ENCODE data around the gene CHRM4. TPM values are rescaled to one million over a fixed set of nuclear protein-coding genes. Genes with fewer than 3 reads are reported as not detected.
A peak's percentile ranks its signal among the peaks of the same experiment; 100 is the strongest.

The CHRM4 gene
- total RNA-seq, 3 donors from 2014 or later: 0.66 to 1.1 TPM; not detected in 1

DNA sequence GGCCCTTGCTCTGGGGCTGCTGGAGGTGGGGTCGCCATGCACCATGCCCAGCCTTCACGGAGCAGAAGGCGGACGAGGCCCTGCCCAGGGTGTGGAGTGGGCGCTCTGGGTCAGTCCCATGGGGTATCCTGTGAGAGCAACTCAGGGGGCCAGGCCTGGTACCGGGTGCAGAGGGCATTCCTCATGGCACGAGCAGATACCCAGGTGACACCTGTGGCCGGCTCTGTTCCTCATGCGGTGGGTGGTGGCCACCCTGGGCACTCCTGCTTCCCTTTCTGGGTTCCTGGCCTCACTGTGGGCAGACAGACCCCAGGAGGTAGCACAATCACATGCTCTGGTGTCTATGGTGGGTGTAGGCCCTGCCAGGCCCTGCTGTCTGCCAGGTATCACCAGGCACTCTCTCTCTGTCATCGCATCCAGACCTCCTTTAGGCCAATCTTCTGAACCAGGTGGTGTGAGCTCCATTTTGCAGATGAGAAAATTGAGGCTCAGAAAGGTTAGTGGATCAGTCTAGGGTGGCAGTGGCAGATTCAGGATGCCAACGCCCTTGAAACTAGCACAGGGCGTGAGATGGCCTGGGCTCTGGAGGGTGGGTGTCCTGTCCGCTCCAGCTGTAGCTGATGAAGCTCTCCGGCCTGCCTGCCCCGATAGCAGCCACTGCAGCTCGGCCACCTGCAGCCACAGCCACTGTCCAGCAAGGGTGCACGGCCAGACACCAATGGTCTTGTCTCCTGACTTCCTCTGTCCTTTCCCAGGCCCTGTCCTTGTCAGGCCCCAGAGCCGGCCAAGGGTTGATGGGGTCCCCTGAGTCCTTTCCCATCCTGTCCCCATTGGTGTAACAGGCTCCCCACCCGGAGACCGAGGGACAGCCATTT lies 29.2 kb downstream of the CHRM4 start:
- Histone ChIP-seq H3K4me1 (peaks cover 21 to 29% of the 10 kb centered on the region in 2 donors), H3K27me3 (no peaks in the 10 kb centered on the region)

DNA sequence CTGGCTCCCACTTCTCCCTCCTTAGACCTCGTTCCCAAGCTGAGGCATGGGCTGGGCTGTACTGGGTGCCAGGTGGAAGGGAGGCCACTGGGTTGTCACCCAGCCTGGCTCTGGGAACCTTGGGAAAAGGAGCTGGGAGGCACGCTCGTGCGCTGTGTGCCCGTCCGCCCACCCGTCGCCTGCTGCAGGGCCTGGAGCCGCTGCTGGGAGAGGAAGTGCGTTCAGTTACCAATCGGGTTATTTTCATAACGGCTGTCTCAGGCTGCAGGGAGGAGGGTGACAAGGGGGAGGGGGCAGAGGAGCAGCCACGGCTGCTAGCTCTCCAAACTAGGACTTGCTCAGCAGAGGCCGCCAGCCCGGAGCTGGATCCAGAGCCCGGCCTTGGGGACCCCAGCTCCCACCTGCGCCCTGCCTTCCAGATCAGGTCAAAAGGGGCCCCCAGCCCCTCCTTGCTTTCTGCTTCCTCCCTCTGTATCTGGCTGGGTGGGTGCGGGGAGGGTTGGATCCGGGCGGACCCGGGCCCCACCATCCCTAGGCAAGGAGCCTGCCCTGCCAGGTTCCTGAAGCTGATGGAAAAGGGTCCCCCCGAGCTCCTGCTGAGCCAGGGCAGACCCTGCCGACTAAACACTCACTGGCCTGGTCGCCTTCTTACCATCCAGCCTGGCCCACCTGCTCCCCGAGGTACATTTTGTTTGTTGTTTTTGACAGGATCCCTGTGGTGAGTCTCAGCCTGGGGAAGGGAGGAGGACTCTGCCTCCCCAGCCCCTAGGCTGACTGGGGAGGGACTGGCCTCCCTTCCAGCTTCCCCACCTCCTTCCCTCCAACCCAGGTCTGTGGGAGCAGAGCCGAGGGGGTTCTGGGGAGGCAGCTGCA lies 30.1 kb downstream of the CHRM4 start:
- no peaks in the 10 kb centered on the region for H3K27me3 ChIP-seq
- peak overlapping the region; percentile 30 to 61 (median 30) for H3K4me3 ChIP-seq
- intact Hi-C loops (cut with DNase I; ENCODE audit: low total_unique reads): no loop called here
- H3K27ac ChIP-seq: peak overlapping the region; percentile 90 to 98
- peak in 1 of 2 donors; percentile 49 for DNase-seq (ENCODE audit: low spot score in 2 of 2)
- H3K4me1 ChIP-seq: peaks cover 19 to 29% of the 10 kb centered on the region in 2 donors
- H3K36me3 ChIP-seq: no peaks in the 10 kb centered on the region
- no peak for TF ChIP-seq CTCF (IDR thresholded peaks at IDR 0.05)
- no peaks in the 10 kb centered on the region for H3K9me3 ChIP-seq

More for the DNA sequence above, 29.2 kb downstream of the CHRM4 start:
- peak overlapping the region; percentile 90 to 98 for H3K27ac ChIP-seq
- H3K9me3 ChIP-seq: no peaks in the 10 kb centered on the region
- TF ChIP-seq POLR2A (IDR thresholded peaks at IDR 0.05): no peak
- TF ChIP-seq CTCF (IDR thresholded peaks at IDR 0.05): no peak
- no peak for TF ChIP-seq POLR2AphosphoS5 (IDR thresholded peaks at IDR 0.05)
- H3K36me3 ChIP-seq: no peaks in the 10 kb centered on the region
- intact Hi-C loops (cut with DNase I; ENCODE audit: low total_unique reads): no loop called here
- peak overlapping the region; percentile 30 to 61 (median 30) for H3K4me3 ChIP-seq
- DNase-seq (ENCODE audit: low spot score in 2 of 2): no peak

DNA sequence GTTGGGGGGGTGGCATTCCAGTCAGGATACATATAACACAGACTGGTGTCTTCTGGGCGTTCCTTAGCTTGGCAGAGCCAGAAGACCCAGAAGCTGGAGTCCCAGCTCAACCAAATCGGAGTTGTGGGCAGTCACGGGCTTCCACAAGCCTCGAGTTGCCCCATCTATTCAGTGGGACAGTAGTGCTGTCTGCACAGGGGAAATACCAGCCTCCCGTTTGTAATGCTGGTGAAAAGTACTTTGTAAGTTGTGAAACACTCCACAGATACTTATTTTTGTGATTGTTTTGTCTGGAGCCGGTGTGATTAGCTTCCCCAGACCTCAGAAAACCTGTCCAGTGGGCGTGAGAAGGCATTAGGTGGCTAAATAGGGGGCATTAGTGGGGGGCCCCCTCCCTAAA lies 30.7 kb downstream of the CHRM4 start:
- H3K4me1 ChIP-seq: peaks cover 19 to 29% of the 10 kb centered on the region in 2 donors
- no peak for DNase-seq (ENCODE audit: low spot score in 2 of 2)
- intact Hi-C loops (cut with DNase I; ENCODE audit: low total_unique reads): no loop called here
- TF ChIP-seq CTCF (IDR thresholded peaks at IDR 0.05): no peak
- TF ChIP-seq POLR2A (IDR thresholded peaks at IDR 0.05): no peak
- no peak for TF ChIP-seq POLR2AphosphoS5 (IDR thresholded peaks at IDR 0.05)
- H3K4me3 ChIP-seq: peak overlapping the region; percentile 30 to 61 (median 30)
- no peaks in the 10 kb centered on the region for H3K9me3 ChIP-seq
- peak overlapping the region; percentile 90 to 98 for H3K27ac ChIP-seq
- no peaks in the 10 kb centered on the region for H3K27me3 ChIP-seq
- no peaks in the 10 kb centered on the region for H3K36me3 ChIP-seq

DNA sequence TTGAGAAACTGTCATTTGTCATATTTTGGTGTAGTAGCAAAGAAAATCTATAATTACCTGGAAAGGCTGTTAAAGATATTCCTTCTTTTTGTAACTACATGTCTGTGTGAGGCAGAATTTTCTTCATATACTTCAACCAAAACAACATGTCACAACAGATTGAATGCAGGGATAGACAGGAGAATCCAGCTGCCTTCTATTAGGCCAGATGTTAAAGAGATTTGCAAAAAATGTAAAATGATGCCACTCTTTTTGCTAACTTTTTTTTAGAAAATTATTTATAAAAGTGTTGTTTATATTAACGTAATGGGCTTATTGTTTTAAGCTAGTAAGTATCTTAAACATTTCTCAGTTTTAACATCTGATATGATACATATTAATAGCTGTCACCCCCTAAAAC lies 31.6 kb downstream of the CHRM4 start:
- H3K36me3 ChIP-seq: no peaks in the 10 kb centered on the region
- TF ChIP-seq POLR2A (IDR thresholded peaks at IDR 0.05) (no peak), POLR2AphosphoS5 (IDR thresholded peaks at IDR 0.05) (no peak), CTCF (IDR thresholded peaks at IDR 0.05) (no peak)
- H3K27me3 ChIP-seq: no peaks in the 10 kb centered on the region
- H3K4me1 ChIP-seq: peaks cover 19 to 29% of the 10 kb centered on the region in 2 donors
- no peaks in the 10 kb centered on the region for H3K9me3 ChIP-seq
- no peak for DNase-seq (ENCODE audit: low spot score in 2 of 2)
- H3K4me3 ChIP-seq: no peak overlapping the region
- no peak overlapping the region for H3K27ac ChIP-seq
- intact Hi-C loops (cut with DNase I; ENCODE audit: low total_unique reads): no loop called here

Measured in breast epithelium (tissue), 4 donors.